ENCODE results near the gene ARIH2.

GRCh38 chr3:48983096-48983495 is 64.5 kb downstream of the ARIH2 start:
- TF ChIP-seq, protein P1, sequence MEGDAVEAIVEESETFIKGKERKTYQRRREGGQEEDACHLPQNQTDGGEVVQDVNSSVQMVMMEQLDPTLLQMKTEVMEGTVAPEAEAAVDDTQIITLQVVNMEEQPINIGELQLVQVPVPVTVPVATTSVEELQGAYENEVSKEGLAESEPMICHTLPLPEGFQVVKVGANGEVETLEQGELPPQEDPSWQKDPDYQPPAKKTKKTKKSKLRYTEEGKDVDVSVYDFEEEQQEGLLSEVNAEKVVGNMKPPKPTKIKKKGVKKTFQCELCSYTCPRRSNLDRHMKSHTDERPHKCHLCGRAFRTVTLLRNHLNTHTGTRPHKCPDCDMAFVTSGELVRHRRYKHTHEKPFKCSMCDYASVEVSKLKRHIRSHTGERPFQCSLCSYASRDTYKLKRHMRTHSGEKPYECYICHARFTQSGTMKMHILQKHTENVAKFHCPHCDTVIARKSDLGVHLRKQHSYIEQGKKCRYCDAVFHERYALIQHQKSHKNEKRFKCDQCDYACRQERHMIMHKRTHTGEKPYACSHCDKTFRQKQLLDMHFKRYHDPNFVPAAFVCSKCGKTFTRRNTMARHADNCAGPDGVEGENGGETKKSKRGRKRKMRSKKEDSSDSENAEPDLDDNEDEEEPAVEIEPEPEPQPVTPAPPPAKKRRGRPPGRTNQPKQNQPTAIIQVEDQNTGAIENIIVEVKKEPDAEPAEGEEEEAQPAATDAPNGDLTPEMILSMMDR (IDR thresholded peaks at IDR 0.05), result no peak
- TF ChIP-seq EP300 (IDR thresholded peaks at IDR 0.05) (no peak), POLR2A (IDR thresholded peaks at IDR 0.05) (no peak), POLR2AphosphoS5 (IDR thresholded peaks at IDR 0.05) (no peak)
